ENCODE data around the gene IGIP. TPM values are rescaled to one million over a fixed set of nuclear protein-coding genes. Genes with fewer than 3 reads are reported as not detected.

Gene IGIP
- total RNA-seq, 1 donor from 2014 or later, result 15.9 TPM

GRCh38 chr5:140133514-140134167, 7.9 kb downstream of the IGIP start:
- DNase-seq (ENCODE audit: low spot score), result no peak
- intact Hi-C loops (cut with DNase I), result no loop called here

GRCh38 chr5:140134277-140134935, 8.7 kb downstream of the IGIP start:
- intact Hi-C loops (cut with DNase I), result no loop called here
- no peak for DNase-seq (ENCODE audit: low spot score)

- DNase-seq (ENCODE audit: low spot score), result no peak
- intact Hi-C loops (cut with DNase I), result no loop called here
These were observed 9.4 kb downstream of the IGIP start for GRCh38 chr5:140135127-140135526.

- no peak for DNase-seq (ENCODE audit: low spot score)
- intact Hi-C loops (cut with DNase I), result no loop called here
These were observed 10.9 kb downstream of the IGIP start for GRCh38 chr5:140136624-140137023.

GRCh38 chr5:140140435-140140834, 14.7 kb downstream of the IGIP start:
- intact Hi-C loops (cut with DNase I), result no loop called here
- no peak for DNase-seq (ENCODE audit: low spot score)

GRCh38 chr5:140141241-140141640, 15.5 kb downstream of the IGIP start:
- DNase-seq (ENCODE audit: low spot score), result no peak
- intact Hi-C loops (cut with DNase I), result no loop called here

- intact Hi-C loops (cut with DNase I), result no loop called here
- no peak for DNase-seq (ENCODE audit: low spot score)
These were observed 16.5 kb downstream of the IGIP start for GRCh38 chr5:140142246-140142645.

- intact Hi-C loops (cut with DNase I), result no loop called here
- no peak for DNase-seq (ENCODE audit: low spot score)
These were observed 17.1 kb downstream of the IGIP start for GRCh38 chr5:140142856-140143255.

GRCh38 chr5:140143521-140144258, 18.0 kb downstream of the IGIP start:
- no peak for DNase-seq (ENCODE audit: low spot score)
- intact Hi-C loops (cut with DNase I), result loop anchor here (2.0 kb wide), 1 partner anchor 71 kb away; no protein-coding TSS in a partner anchor

- DNase-seq (ENCODE audit: low spot score), result no peak
- intact Hi-C loops (cut with DNase I), result loop anchor here (2.0 to 5.0 kb wide), 2 partner anchors 38 to 72 kb away; no protein-coding TSS in a partner anchor
These were observed 19.5 kb downstream of the IGIP start for GRCh38 chr5:140145256-140145655.

GRCh38 chr5:140145818-140146522, 20.2 kb downstream of the IGIP start:
- peak; percentile 84 for DNase-seq (ENCODE audit: low spot score)
- intact Hi-C loops (cut with DNase I), result loop anchor here (2.0 to 5.0 kb wide), 2 partner anchors 39 to 73 kb away; no protein-coding TSS in a partner anchor

- no peak for DNase-seq (ENCODE audit: low spot score)
- intact Hi-C loops (cut with DNase I), result loop anchor here (5.0 kb wide), 1 partner anchor 39 kb away; no protein-coding TSS in a partner anchor
These were observed 20.7 kb downstream of the IGIP start for GRCh38 chr5:140146523-140146842.

GRCh38 chr5:140147460-140147859, 21.7 kb downstream of the IGIP start:
- no peak for DNase-seq (ENCODE audit: low spot score)
- intact Hi-C loops (cut with DNase I), result loop anchor here (5.0 kb wide), 1 partner anchor 40 kb away; no protein-coding TSS in a partner anchor

- intact Hi-C loops (cut with DNase I), result loop anchor here (5.0 kb wide), 1 partner anchor 41 kb away; no protein-coding TSS in a partner anchor
- DNase-seq (ENCODE audit: low spot score), result no peak
These were observed 22.8 kb downstream of the IGIP start for GRCh38 chr5:140148508-140148907.

- intact Hi-C loops (cut with DNase I), result no loop called here
- DNase-seq (ENCODE audit: low spot score), result no peak
These were observed 24.5 kb downstream of the IGIP start for GRCh38 chr5:140150201-140150600.

GRCh38 chr5:140151144-140152021, 25.6 kb downstream of the IGIP start:
- DNase-seq (ENCODE audit: low spot score), result no peak
- intact Hi-C loops (cut with DNase I), result no loop called here

GRCh38 chr5:140152022-140152999, 26.6 kb downstream of the IGIP start:
- DNase-seq (ENCODE audit: low spot score), result no peak
- intact Hi-C loops (cut with DNase I), result no loop called here

GRCh38 chr5:140153255-140153654, 27.5 kb downstream of the IGIP start:
- intact Hi-C loops (cut with DNase I), result no loop called here
- no peak for DNase-seq (ENCODE audit: low spot score)

All from cardiac septum (tissue), 1 donor.